ENCODE results near the gene FBXO45. TPM values are rescaled to one million over a fixed set of nuclear protein-coding genes. Genes with fewer than 3 reads are reported as not detected.

Gene FBXO45
- total RNA-seq, 1 experiment from 2014 or later, result 18.6 TPM

- no peak overlapping the region for H2BK120ac ChIP-seq (ENCODE audit: low read depth, low read length, poor library complexity, severe bottlenecking)
- H3K9ac ChIP-seq (ENCODE audit: extremely low read depth, insufficient read length, low read length), result no peak overlapping the region
- Mint-ChIP-seq H3K27ac (peak overlapping the region in 2 of 3 experiments; percentile 14 to 83; a peak in 4 of 7 replicates), H3K9me3 (peaks cover 22 to 23% of the 10 kb centered on the region in 2 experiments), H3K4me1 (peaks cover 17 to 18% of the 10 kb centered on the region in 2 experiments), H3K27me3 (ENCODE audit: low read depth) (peaks cover 12% of the 10 kb centered on the region), H3K36me3 (ENCODE audit: insufficient read depth in 1 of 3, low read depth in 3 of 3) (peaks cover 6 to 20% (median 7%) of the 10 kb centered on the region in 3 experiments), H3K4me3 (peak overlapping the region in 1 of 2 experiments; percentile 45; a peak in 3 of 5 replicates)
- no peak overlapping the region for H3K56ac ChIP-seq (ENCODE audit: insufficient read length, low read depth, low read length)
- no peak overlapping the region for H2BK20ac ChIP-seq (ENCODE audit: low read depth, low read length, poor library complexity, severe bottlenecking)
- no peak overlapping the region for H3K4me2 ChIP-seq (ENCODE audit: insufficient read depth, insufficient read length, low read length)
- no peaks in the 10 kb centered on the region for H3K9me3 ChIP-seq (ENCODE audit: control insufficient read depth, low read depth, low read length)
- H3K79me1 ChIP-seq (ENCODE audit: insufficient read depth, low read depth, low read length, poor library complexity, severe bottlenecking), result no peaks in the 10 kb centered on the region
- H3K14ac ChIP-seq (ENCODE audit: insufficient read depth, low read length), result no peak overlapping the region
- no peak overlapping the region for H3K18ac ChIP-seq (ENCODE audit: insufficient read length, low read depth, low read length)
- no peak for TF ChIP-seq CTCF (conservative IDR thresholded peaks at IDR 0.05)
- H2BK15ac ChIP-seq (ENCODE audit: low read depth, low read length), result no peak overlapping the region
- no peak overlapping the region for H4K5ac ChIP-seq (ENCODE audit: insufficient read length, low read depth, low read length)
- H3K27ac ChIP-seq (ENCODE audit: insufficient read length, low read depth, low read length), result no peak overlapping the region
- H3K23ac ChIP-seq (ENCODE audit: insufficient read length, low read depth, low read length), result no peak overlapping the region
- H4K8ac ChIP-seq (replicated peaks; ENCODE audit: insufficient read length, low read depth, low read length), result no peak overlapping the region
- WGBS (ENCODE audit: extremely low coverage, insufficient read length, low lambda C conversion rate), result no CpG with 5 or more reads among the region's 14 CpGs
- H3K4me1 ChIP-seq (ENCODE audit: insufficient read depth, low read length), result peaks cover 4% of the 10 kb centered on the region; the same call in 1 of the 2 replicates
- H2AK5ac ChIP-seq (ENCODE audit: insufficient read length, low read length), result no peak overlapping the region
- no peaks in the 10 kb centered on the region for H4K20me1 ChIP-seq (ENCODE audit: control insufficient read depth, insufficient read depth, insufficient read length)
- H3T11ph ChIP-seq (ENCODE audit: low read length), result no peak overlapping the region
- H4K91ac ChIP-seq (ENCODE audit: insufficient read length, low read depth, low read length), result no peak overlapping the region
- H3K79me2 ChIP-seq (ENCODE audit: insufficient read depth, low read length), result no peaks in the 10 kb centered on the region
- no peaks in the 10 kb centered on the region for H3K23me2 ChIP-seq (ENCODE audit: insufficient read length, low read depth, low read length, poor library complexity, severe bottlenecking)
- no peak overlapping the region for H2BK12ac ChIP-seq (ENCODE audit: insufficient read length, low read depth, low read length)
- H2AFZ ChIP-seq (ENCODE audit: low read length), result no peak overlapping the region
- no peak overlapping the region for H2BK5ac ChIP-seq (ENCODE audit: insufficient read length, low read length)
- no peaks in the 10 kb centered on the region for H3K27me3 ChIP-seq (ENCODE audit: insufficient read depth, low read length)
- no peak overlapping the region for H3K4ac ChIP-seq (ENCODE audit: low read depth, low read length)
- peak; percentile 77 for DNase-seq
These were observed 35.2 kb upstream of the FBXO45 start for GRCh38 chr3:196533260-196533681.

Data from H9 (cell line).